Activated B cell treated with CpG ODN at 0.5 μM for 24 hours (primary cell): ENCODE data around the gene ABCD3. TPM values are rescaled to one million over a fixed set of nuclear protein-coding genes. Genes with fewer than 3 reads are reported as not detected.
A peak's percentile ranks its signal among the peaks of the same experiment; 100 is the strongest.
"Not testable (repeated sequence)": the region's sequence is repeated elsewhere in the genome, so short reads cannot be mapped to it uniquely, and the experiment has no call there.

Experiments
- ATAC-seq: fragments of 200-7000 bp; cut with Tn5 transposase; one replicate; pipeline ENCODE4 v1.10.0; 2021; ENCODE audit warnings: low read depth, mild to moderate bottlenecking, moderate library complexity
- CTCF ChIA-PET: fragments of 350-600 bp; sonication (Branson Sonifier 250); formaldehyde crosslinking; loops from one replicate; lab custom pipeline; 2021; ENCODE audit warnings: antibody characterized with exemption; lab: Charles Lee
- POLR2A ChIA-PET: fragments of 350-600 bp; sonication (Branson Sonifier 250); formaldehyde crosslinking; loops from one replicate; lab custom pipeline; 2021; ENCODE audit warnings: antibody characterized with exemption; lab: Charles Lee
- DNase-seq: peaks from one replicate; pipeline ENCODE4 v3.0.0; 2022
- H3K27ac Mint-ChIP-seq: one replicate; pipeline ENCODE4 v1.8.0; 2020; ENCODE audit warnings: mixed read lengths
- H3K27me3 Mint-ChIP-seq: one replicate; pipeline ENCODE4 v1.8.0; 2021; ENCODE audit warnings: mixed read lengths
- H3K36me3 Mint-ChIP-seq: one replicate; pipeline ENCODE4 v1.8.0; 2021; ENCODE audit warnings: low read depth, mixed read lengths
- H3K4me1 Mint-ChIP-seq: one replicate; pipeline ENCODE4 v1.8.0; 2021; ENCODE audit warnings: mixed read lengths
- H3K4me3 Mint-ChIP-seq: one replicate; pipeline ENCODE4 v1.8.0; 2020; ENCODE audit warnings: mild to moderate bottlenecking, mixed read lengths
- H3K9me3 Mint-ChIP-seq: one replicate; pipeline ENCODE4 v1.8.0; 2020; ENCODE audit warnings: mixed read lengths
- CTCF ChIP-seq: fragments of 200-600 bp; IDR thresholded peaks from one replicate; pipeline ENCODE4 v1.8.0; 2022; ENCODE audit warnings: antibody characterized with exemption, mild to moderate bottlenecking
- intact Hi-C: fragments of 100-400 bp; cut with micrococcal nuclease; formaldehyde crosslinking; loops from one replicate; pipeline ENCODE4 v1.15.1; 2024
- total RNA-seq: library from RNA; stranded (reverse); gene quantifications from 2 replicates; pipeline ENCODE4 v1.2.3, GENCODE V29; 2022

The ABCD3 gene
- total RNA-seq: 20.8 and 23.2 TPM in 2 replicates

GRCh38 chr1:94417978-94418663 lies at the start of gene ABCD3:
Gene ABCD3 (plus strand): TSS chr1:94418389. CDS start chr1:94418479, 90 bp downstream.
- no peak within 1 kb of the TSS for H3K27ac Mint-ChIP-seq
- no peaks in the 10 kb centered on the region for H3K9me3 Mint-ChIP-seq
- TF ChIP-seq CTCF: no peak
- H3K4me3 Mint-ChIP-seq: no peak within 1 kb of the TSS
- peaks cover 17% of the 10 kb centered on the region for H3K4me1 Mint-ChIP-seq
- intact Hi-C loops: loop anchor here (1.0 to 10.0 kb wide), 11 partner anchors 375 to 1633 kb away; partner anchors contain the start of genes ALG14, BCAR3, CNN3 and DR1
- ATAC-seq (peak; percentile 95), DNase-seq (peak; percentile 97)
- CTCF ChIA-PET: no interaction called here
- H3K36me3 Mint-ChIP-seq: no peaks in the 10 kb centered on the region
- H3K27me3 Mint-ChIP-seq: no peaks in the 10 kb centered on the region
- POLR2A ChIA-PET: no interaction called here

- POLR2A ChIA-PET, ATAC-seq, intact Hi-C loops, H3K4me3 Mint-ChIP-seq, H3K36me3 Mint-ChIP-seq, H3K27ac Mint-ChIP-seq, DNase-seq, CTCF ChIA-PET, H3K4me1 Mint-ChIP-seq, H3K9me3 Mint-ChIP-seq: not testable (repeated sequence)
- peaks cover 13% of the 10 kb centered on the region for H3K27me3 Mint-ChIP-seq
These were observed 45.4 kb upstream of the ABCD3 start for GRCh38 chr1:94372771-94373170.

GRCh38 chr1:94373311-94373710 lies 44.9 kb upstream of the ABCD3 start:
- CTCF ChIA-PET, H3K4me3 Mint-ChIP-seq, H3K4me1 Mint-ChIP-seq, H3K9me3 Mint-ChIP-seq, H3K36me3 Mint-ChIP-seq, DNase-seq, H3K27ac Mint-ChIP-seq, ATAC-seq, POLR2A ChIA-PET, intact Hi-C loops: not testable (repeated sequence)
- H3K27me3 Mint-ChIP-seq: peaks cover 13% of the 10 kb centered on the region

GRCh38 chr1:94375666-94376065 lies 42.5 kb upstream of the ABCD3 start:
- H3K27ac Mint-ChIP-seq, H3K4me1 Mint-ChIP-seq, DNase-seq, intact Hi-C loops, CTCF ChIA-PET, H3K4me3 Mint-ChIP-seq, POLR2A ChIA-PET, H3K9me3 Mint-ChIP-seq, ATAC-seq, H3K36me3 Mint-ChIP-seq: not testable (repeated sequence)
- H3K27me3 Mint-ChIP-seq: peaks cover 17% of the 10 kb centered on the region

- POLR2A ChIA-PET, DNase-seq, H3K9me3 Mint-ChIP-seq, intact Hi-C loops, H3K4me1 Mint-ChIP-seq, ATAC-seq, H3K4me3 Mint-ChIP-seq, H3K27ac Mint-ChIP-seq, H3K36me3 Mint-ChIP-seq, CTCF ChIA-PET: not testable (repeated sequence)
- H3K27me3 Mint-ChIP-seq: peaks cover 12% of the 10 kb centered on the region
These were observed 39.7 kb upstream of the ABCD3 start for GRCh38 chr1:94378493-94378892.

- POLR2A ChIA-PET: no interaction called here
- ATAC-seq: no peak
- no peaks in the 10 kb centered on the region for H3K36me3 Mint-ChIP-seq
- no peak for TF ChIP-seq CTCF
- CTCF ChIA-PET: no interaction called here
- peaks cover 14% of the 10 kb centered on the region for H3K27me3 Mint-ChIP-seq
- DNase-seq: no peak
- H3K27ac Mint-ChIP-seq: no peak overlapping the region
- no peaks in the 10 kb centered on the region for H3K9me3 Mint-ChIP-seq
- no peak overlapping the region for H3K4me3 Mint-ChIP-seq
- intact Hi-C loops: no loop called here
- peaks cover 2% of the 10 kb centered on the region for H3K4me1 Mint-ChIP-seq
These were observed 38.6 kb upstream of the ABCD3 start for GRCh38 chr1:94379615-94380014.

GRCh38 chr1:94382201-94382600 lies 36.0 kb upstream of the ABCD3 start:
- Mint-ChIP-seq H3K9me3 (no peaks in the 10 kb centered on the region), H3K36me3 (no peaks in the 10 kb centered on the region), H3K4me3 (no peak overlapping the region), H3K27me3 (peaks cover 10% of the 10 kb centered on the region), H3K27ac (no peak overlapping the region), H3K4me1 (peaks cover 8% of the 10 kb centered on the region)
- intact Hi-C loops: no loop called here
- no peak for TF ChIP-seq CTCF
- DNase-seq (no peak), ATAC-seq (no peak)
- ChIA-PET CTCF (no interaction called here), POLR2A (no interaction called here)
